ENCODE data around the gene NEK1. TPM values are rescaled to one million over a fixed set of nuclear protein-coding genes. Genes with fewer than 3 reads are reported as not detected.

The NEK1 gene
- total and polyA plus RNA-seq, 2 of the 4 experiments (the other 2 are of a cell fraction) = 3.3 to 3.9 TPM

GRCh38 chr4:169440446-169440845 lies 171.9 kb downstream of the NEK1 start:
- Histone ChIP-seq H3K9me3 (ENCODE audit: control insufficient read depth, insufficient read depth, low read length) (peaks cover 4% of the 10 kb centered on the region; the same call in 1 of the 2 replicates), H2AFZ (replicated peaks; ENCODE audit: low read length, poor library complexity) (no peak overlapping the region), H2AK5ac (ENCODE audit: low read depth, low read length) (no peak overlapping the region), H3K9ac (ENCODE audit: low read depth, low read length) (no peak overlapping the region), H3K4ac (ENCODE audit: low read depth, low read length) (no peak overlapping the region), H4K91ac (ENCODE audit: insufficient read depth, low read depth, low read length) (no peak overlapping the region), H3K18ac (ENCODE audit: low read depth, low read length) (no peak overlapping the region), H3K4me3 (ENCODE audit: insufficient read depth, low read depth, low read length) (no peak overlapping the region), H2BK5ac (ENCODE audit: low read depth, low read length, poor library complexity, severe bottlenecking) (no peak overlapping the region), H3K4me2 (ENCODE audit: low read depth, low read length) (no peak overlapping the region), H4K8ac (ENCODE audit: low read depth in 2 of 2, low read length in 2 of 2) (no peak overlapping the region), H2AK9ac (replicated peaks; ENCODE audit: low read depth, low read length, poor library complexity) (no peak overlapping the region), H3K56ac (ENCODE audit: extremely low read depth, insufficient read depth, low read length) (no peak overlapping the region), H4K5ac (ENCODE audit: low read depth, low read length) (no peak overlapping the region), H3K36me3 (ENCODE audit: control insufficient read depth, insufficient read depth, low read length) (no peaks in the 10 kb centered on the region), H2BK20ac (ENCODE audit: low read depth, low read length) (no peak overlapping the region), H3K23ac (ENCODE audit: low read depth, low read length) (no peak overlapping the region), H2BK15ac (ENCODE audit: low read depth, low read length) (no peak overlapping the region), H3K79me1 (ENCODE audit: low read depth in 1 of 2, low read length in 2 of 2) (peaks cover 3 to 4% of the 10 kb centered on the region in 2 experiments; a peak in 2 of 4 replicates), H3K27ac (ENCODE audit: insufficient read depth, low read length) (no peak overlapping the region), H3K9me1 (ENCODE audit: insufficient read depth, low read length) (no peaks in the 10 kb centered on the region), H4K20me1 (ENCODE audit: insufficient read depth, low read length) (no peaks in the 10 kb centered on the region), H3K4me1 (ENCODE audit: control insufficient read depth, insufficient read depth, low read length) (no peaks in the 10 kb centered on the region), H3K14ac (replicated peaks; ENCODE audit: low read depth, low read length) (no peak overlapping the region), H2BK120ac (ENCODE audit: low read depth, low read length) (no peak overlapping the region), H3K27me3 (ENCODE audit: control insufficient read depth, insufficient read depth, low read length) (no peaks in the 10 kb centered on the region)
- no peak for ATAC-seq (ENCODE audit: low read depth)
- dilution Hi-C loops (cut with HindIII; ENCODE audit: low sequenced_read_pairs, unreplicated experiment) (no loop called here), intact Hi-C loops (cut with micrococcal nuclease) (no loop called here), in situ Hi-C loops (cut with MboI; ENCODE audit: low sequenced_read_pairs) (no loop called here)
- ChIA-PET POLR2A (ENCODE audit: unreplicated experiment) (no interaction called here), CTCF (no interaction called here)
- no TSS peak for BruUV-seq (replicated peaks)
- no peak for TF ChIP-seq SMC3 (IDR thresholded peaks at IDR 0.05; ENCODE audit: low read depth, low read length)
- TF ChIP-seq CHD1 (IDR thresholded peaks at IDR 0.05; ENCODE audit: low read depth, low read length) = no peak
- no peak for TF ChIP-seq POLR2A (IDR thresholded peaks at IDR 0.05; ENCODE audit: low read depth, low read length)
- TF ChIP-seq CTCF (conservative IDR thresholded peaks at IDR 0.05; ENCODE audit: low read depth, low read length) = no peak
- TF ChIP-seq FOS (IDR thresholded peaks at IDR 0.05; ENCODE audit: low read depth, low read length) = no peak
- 100% methylated on average over 2 of the region's 3 CpGs; no CpG with 5 or more reads in 1 of the 2 experiments for whole genome bisulfite sequencing, 2 experiments (ENCODE audit: extremely low coverage in 2 of 2, insufficient read length in 1 of 2)
- DNase-seq = no peak

Measured in IMR-90 (cell line).